OCI-LY3 (cell line): Measurements from ENCODE around the gene MAPK14.

ENCODE experiments used
- CTCF ChIP-seq: fragments of 200-600, 300-600 bp; sonication (generic); IDR thresholded peaks from 2 replicates; pipeline ENCODE4 v1.5.1; 2014; ENCODE audit warnings: antibody characterized with exemption, low read length, low read depth
- EZH2phosphoT487 ChIP-seq: fragments of 200-600 bp; shearing (Covaris generic); IDR thresholded peaks from 2 replicates; pipeline ENCODE4 v1.6.1; 2018; ENCODE audit warnings: antibody characterized with exemption, mixed run types, low read depth

DNA sequence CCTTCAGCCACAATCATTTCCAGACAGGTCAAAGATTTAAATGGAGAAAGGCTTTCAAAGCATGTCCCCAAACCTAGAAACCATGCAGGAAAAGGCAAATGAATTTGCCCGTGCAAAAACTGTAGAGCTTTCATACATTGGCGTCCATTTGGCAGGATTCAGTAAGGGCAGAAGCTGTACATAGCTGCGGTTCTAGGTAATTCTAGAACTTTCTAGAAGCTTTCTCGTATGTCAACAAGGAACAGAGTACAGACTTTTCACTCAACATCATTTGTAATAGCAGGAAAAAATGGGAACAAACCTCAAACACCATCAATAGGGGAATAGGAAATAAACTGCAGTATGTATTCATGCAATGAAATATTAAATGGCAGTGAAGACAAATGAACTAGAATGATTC is 91.6 kb downstream of the MAPK14 start:
- TF ChIP-seq CTCF (no peak), EZH2phosphoT487 (no peak)
